ENCODE results near the gene METTL6. TPM values are rescaled to one million over a fixed set of nuclear protein-coding genes. Genes with fewer than 3 reads are reported as not detected.

The METTL6 gene
- total RNA-seq, 1 donor from 2014 or later: 13.8 TPM

GRCh38 chr3:15451216-15452113, 24.1 kb upstream of the METTL6 start:
- H3K27ac ChIP-seq: no peak overlapping the region
- DNase-seq (ENCODE audit: extremely low spot score in 2 of 2): no peak
- no peaks in the 10 kb centered on the region for H3K27me3 ChIP-seq
- H3K4me3 ChIP-seq: no peak overlapping the region
- H3K4me1 ChIP-seq: no peaks in the 10 kb centered on the region
- no peaks in the 10 kb centered on the region for H3K36me3 ChIP-seq
- no peaks in the 10 kb centered on the region for H3K9me3 ChIP-seq
- intact Hi-C loops (cut with DNase I): loop anchor here (5.0 kb wide), 1 partner anchor 61 kb away; no protein-coding TSS in a partner anchor
- TF ChIP-seq, protein P1, sequence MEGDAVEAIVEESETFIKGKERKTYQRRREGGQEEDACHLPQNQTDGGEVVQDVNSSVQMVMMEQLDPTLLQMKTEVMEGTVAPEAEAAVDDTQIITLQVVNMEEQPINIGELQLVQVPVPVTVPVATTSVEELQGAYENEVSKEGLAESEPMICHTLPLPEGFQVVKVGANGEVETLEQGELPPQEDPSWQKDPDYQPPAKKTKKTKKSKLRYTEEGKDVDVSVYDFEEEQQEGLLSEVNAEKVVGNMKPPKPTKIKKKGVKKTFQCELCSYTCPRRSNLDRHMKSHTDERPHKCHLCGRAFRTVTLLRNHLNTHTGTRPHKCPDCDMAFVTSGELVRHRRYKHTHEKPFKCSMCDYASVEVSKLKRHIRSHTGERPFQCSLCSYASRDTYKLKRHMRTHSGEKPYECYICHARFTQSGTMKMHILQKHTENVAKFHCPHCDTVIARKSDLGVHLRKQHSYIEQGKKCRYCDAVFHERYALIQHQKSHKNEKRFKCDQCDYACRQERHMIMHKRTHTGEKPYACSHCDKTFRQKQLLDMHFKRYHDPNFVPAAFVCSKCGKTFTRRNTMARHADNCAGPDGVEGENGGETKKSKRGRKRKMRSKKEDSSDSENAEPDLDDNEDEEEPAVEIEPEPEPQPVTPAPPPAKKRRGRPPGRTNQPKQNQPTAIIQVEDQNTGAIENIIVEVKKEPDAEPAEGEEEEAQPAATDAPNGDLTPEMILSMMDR (IDR thresholded peaks at IDR 0.05): no peak
- TF ChIP-seq POLR2A (IDR thresholded peaks at IDR 0.05): no peak
- TF ChIP-seq POLR2AphosphoS5 (IDR thresholded peaks at IDR 0.05; ENCODE audit: insufficient read depth in 1 of 2, low read depth in 1 of 2): no peak

- no peak for DNase-seq (ENCODE audit: extremely low spot score in 2 of 2)
- intact Hi-C loops (cut with DNase I): loop anchor here (5.0 kb wide), 1 partner anchor 62 kb away; no protein-coding TSS in a partner anchor
- Histone ChIP-seq H3K4me1 (no peaks in the 10 kb centered on the region), H3K36me3 (no peaks in the 10 kb centered on the region), H3K27me3 (no peaks in the 10 kb centered on the region), H3K9me3 (no peaks in the 10 kb centered on the region), H3K4me3 (no peak overlapping the region), H3K27ac (no peak overlapping the region)
- TF ChIP-seq, protein P1 (IDR thresholded peaks at IDR 0.05): no peak
- TF ChIP-seq POLR2AphosphoS5 (IDR thresholded peaks at IDR 0.05; ENCODE audit: insufficient read depth in 1 of 2, low read depth in 1 of 2) (no peak), POLR2A (IDR thresholded peaks at IDR 0.05) (no peak)
These were observed 23.3 kb upstream of the METTL6 start for GRCh38 chr3:15450438-15451215.

DNA sequence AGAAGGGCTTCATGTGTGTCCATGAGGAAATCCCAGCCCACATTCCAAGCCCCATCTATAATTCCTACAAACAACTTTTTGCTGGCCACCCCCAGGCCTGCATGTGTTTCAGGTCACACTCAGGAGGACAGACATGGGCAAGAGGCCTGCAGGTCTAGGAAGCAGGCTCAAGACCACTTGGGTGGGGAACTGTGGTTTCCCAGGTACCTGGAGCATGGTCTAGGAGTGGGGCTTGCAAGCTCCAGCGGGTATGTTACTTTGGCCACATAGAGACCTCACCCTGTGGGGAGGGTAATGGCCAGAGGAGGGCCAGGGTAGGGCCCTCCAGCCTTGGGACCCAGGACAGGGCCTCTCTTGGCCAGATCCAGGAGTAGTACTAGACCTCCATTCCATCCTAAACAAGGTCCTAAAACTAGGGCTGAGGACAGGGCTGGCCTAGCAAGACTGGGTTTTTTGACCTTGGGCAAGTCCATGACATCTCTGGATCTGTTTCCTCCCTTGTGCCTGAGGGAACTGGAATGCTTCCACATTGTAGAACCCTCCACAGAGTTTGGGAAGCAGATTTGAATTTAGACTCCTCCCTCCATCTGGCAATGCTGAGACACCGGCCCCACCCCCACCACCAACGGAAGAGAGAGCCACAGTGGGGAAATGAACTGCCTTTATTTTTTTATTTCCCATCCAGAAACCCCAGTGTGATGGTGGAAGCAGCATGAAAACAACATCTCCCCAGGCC, 22.3 kb upstream of the METTL6 start:
- Histone ChIP-seq H3K27ac (no peak overlapping the region), H3K9me3 (no peaks in the 10 kb centered on the region), H3K4me1 (no peaks in the 10 kb centered on the region), H3K27me3 (no peaks in the 10 kb centered on the region), H3K36me3 (no peaks in the 10 kb centered on the region), H3K4me3 (no peak overlapping the region)
- DNase-seq (ENCODE audit: extremely low spot score in 2 of 2): no peak
- TF ChIP-seq, protein P1 (IDR thresholded peaks at IDR 0.05): no peak
- no peak for TF ChIP-seq POLR2AphosphoS5 (IDR thresholded peaks at IDR 0.05; ENCODE audit: insufficient read depth in 1 of 2, low read depth in 1 of 2)
- no peak for TF ChIP-seq POLR2A (IDR thresholded peaks at IDR 0.05)
- intact Hi-C loops (cut with DNase I): loop anchor here (5.0 to 10.0 kb wide), 2 partner anchors 63 to 105 kb away; no protein-coding TSS in a partner anchor

DNA sequence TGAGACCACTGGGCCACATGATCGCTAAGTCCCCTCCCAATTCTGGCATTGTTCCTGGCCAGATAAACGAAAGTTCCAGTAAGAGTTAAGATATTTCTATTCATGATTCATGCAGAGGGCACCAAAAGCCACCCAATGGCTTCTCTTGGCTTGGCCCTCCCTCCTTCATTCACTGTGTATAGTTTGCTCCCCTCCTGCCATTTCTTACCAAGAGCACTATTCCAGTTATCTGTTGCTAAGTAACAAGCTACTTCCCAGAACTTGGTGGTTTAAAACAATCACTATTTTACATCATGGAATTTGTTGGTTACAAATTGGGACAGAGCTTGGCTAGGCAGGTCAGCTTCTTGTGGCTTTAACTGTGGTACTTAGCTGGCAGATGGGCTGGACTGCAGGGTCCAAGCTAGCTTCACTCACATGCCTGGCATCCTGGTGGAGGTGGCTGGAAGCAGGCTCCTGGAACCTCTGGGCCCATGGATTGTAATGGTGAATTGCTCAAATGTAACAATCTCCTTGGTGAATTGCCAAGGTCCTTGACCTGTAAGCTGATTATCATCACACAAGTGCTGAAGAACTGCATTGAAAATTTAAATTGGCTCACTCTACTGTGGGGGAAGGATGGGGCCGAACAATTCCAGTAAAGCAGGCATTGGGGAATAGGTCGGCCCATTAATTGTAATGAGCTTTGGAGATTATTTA, 16.6 kb upstream of the METTL6 start:
- intact Hi-C loops (cut with DNase I): loop anchor here (10.0 kb wide), 1 partner anchor 111 kb away; no protein-coding TSS in a partner anchor
- peaks cover 0 to 39% of the 10 kb centered on the region in 2 donors for H3K36me3 ChIP-seq
- no peak for DNase-seq (ENCODE audit: extremely low spot score in 2 of 2)

More for the DNA sequence above, 16.6 kb upstream of the METTL6 start:
- no peak overlapping the region for H3K4me3 ChIP-seq
- no peaks in the 10 kb centered on the region for H3K9me3 ChIP-seq
- TF ChIP-seq, protein P1 (IDR thresholded peaks at IDR 0.05): no peak
- H3K27me3 ChIP-seq: no peaks in the 10 kb centered on the region
- no peaks in the 10 kb centered on the region for H3K4me1 ChIP-seq
- H3K27ac ChIP-seq: no peak overlapping the region
